ACHN (cell line): ENCODE measurements around the gene MYL6.
"Not testable (repeated sequence)": the region's sequence is repeated elsewhere in the genome, so short reads cannot be mapped to it uniquely, and the experiment has no call there.

Experiments
- DNase-seq: peaks from one replicate; pipeline ENCODE4 v3.0.0-alpha.2; 2015
- in situ Hi-C: cut with HindIII; loops from 2 replicates; pipeline ENCODE4 v1.10.0; 2017; ENCODE audit warnings: low sequenced_read_pairs, low pct_ligation_motif_present, low pct_unique_long_range_greater_than_20kb

Gene MYL6

GRCh38 chr12:56158029-56158925 lies at the start of gene MYL6:
Gene MYL6 (plus strand): TSS chr12:56158359. CDS start chr12:56158402, 43 bp downstream.
- in situ Hi-C loops = no loop called here
- peak; percentile 100 for DNase-seq

GRCh38 chr12:56110571-56110970 lies 47.6 kb upstream of the MYL6 start:
- DNase-seq = no peak
- in situ Hi-C loops = no loop called here

DNA sequence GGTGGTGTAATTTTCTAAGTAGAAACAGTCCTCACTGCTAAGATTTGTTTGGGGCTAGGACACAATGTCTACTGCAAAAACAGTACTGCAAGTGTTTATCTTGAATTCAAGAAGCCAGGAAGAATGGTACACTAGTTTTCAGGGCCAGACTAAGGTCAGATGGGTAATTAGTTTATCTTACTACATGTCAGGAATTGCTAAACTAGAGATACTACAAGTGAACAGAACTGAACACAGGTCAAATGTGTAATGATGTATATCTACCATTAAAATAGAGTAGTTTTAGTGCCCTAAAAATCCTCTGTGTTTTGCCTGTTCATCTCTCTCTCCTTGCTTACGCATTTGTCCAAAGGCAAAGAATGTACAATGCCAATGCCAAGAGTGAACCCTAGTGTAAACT lies 44.1 kb upstream of the MYL6 start:
- no peak for DNase-seq
- in situ Hi-C loops = no loop called here

DNA sequence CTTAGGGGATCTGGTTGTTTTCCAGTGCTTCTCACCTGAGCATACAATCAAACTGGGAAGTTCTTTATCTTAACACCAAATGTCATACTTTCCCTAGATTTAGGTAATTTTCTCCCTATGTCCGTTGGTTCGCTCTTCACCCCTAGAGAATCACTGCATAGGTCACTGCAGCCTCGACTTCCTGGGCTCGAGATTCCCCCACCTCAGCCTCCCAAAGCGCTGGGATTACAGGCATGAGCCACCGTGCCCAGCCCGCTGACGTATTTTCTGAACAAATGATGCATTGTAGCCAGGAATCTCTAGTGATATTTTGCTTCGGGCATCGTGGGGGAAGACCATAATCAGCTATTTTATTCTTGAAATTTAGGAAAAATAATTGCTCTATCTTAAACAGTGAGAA lies 42.8 kb upstream of the MYL6 start:
- in situ Hi-C loops = loop anchor here (5.0 kb wide), 1 partner anchor 72 kb away; the partner anchor contains the start of gene SMARCC2
- DNase-seq = no peak

DNA sequence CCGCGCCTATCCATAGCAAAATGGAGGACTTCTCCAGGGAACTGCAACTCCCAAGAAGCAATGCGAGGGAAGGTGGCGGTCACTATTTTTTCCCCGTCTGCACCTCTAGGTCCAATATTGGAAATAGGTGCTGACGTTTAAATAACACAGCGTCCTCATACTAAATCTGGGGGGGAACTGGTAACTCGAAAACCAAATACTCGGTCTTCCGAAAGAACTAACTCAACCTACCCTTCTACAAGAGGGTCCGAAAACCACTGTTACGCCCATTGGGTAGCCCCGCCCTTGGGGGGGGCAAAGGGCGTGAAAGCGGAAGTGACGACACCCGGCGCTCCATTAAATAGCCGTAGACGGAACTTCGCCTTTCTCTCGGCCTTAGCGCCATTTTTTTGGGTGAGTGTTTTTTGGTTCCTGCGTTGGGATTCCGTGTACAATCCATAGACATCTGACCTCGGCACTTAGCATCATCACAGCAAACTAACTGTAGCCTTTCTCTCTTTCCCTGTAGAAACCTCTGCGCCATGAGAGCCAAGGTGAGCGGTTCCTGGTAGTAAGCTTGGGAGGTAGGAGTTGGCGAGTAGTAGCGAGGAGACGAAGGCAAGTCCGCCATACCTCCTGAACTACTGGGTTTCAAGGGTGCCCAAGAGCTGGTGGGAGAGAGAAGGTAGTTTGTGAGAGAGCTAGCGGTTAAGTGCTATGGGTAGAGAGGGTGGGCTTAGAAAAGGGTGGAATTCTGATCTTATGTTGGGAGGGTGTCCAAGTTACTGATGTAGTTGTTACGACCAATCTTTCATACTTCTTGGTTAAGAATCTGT lies 41.7 kb upstream of the MYL6 start, which contains the start of gene RPL41:
Gene RPL41 (plus strand): TSS at position 367 of the 815 bp plus-strand sequence.
- DNase-seq = peak; percentile 98
- in situ Hi-C loops = loop anchor here (5.0 kb wide), 1 partner anchor 71 kb away; the partner anchor contains the start of gene SMARCC2

DNA sequence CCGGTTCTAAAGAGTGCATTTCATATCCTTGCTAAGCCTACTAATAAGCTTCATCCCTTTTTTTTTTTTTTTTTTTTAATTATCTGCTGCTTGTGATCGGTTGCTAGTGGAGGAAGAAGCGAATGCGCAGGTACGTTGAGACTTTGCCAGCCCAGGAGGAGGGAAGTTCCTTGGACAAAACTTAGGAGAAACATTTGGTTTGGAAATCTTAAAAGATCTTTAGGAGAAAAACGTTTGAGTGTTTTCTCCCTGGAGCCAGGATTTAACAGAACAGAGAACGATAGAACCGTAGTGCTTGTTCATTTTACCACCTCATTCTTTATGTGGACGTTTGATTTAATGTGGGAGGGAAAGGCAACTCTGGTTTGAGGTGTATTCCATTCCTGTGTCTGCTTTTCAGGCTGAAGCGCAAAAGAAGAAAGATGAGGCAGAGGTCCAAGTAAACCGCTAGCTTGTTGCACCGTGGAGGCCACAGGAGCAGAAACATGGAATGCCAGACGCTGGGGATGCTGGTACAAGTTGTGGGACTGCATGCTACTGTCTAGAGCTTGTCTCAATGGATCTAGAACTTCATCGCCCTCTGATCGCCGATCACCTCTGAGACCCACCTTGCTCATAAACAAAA lies 41.0 kb upstream of the MYL6 start:
- not testable (repeated sequence) for DNase-seq
- in situ Hi-C loops = loop anchor here (5.0 kb wide), 1 partner anchor 70 kb away; the partner anchor contains the start of gene SMARCC2

DNA sequence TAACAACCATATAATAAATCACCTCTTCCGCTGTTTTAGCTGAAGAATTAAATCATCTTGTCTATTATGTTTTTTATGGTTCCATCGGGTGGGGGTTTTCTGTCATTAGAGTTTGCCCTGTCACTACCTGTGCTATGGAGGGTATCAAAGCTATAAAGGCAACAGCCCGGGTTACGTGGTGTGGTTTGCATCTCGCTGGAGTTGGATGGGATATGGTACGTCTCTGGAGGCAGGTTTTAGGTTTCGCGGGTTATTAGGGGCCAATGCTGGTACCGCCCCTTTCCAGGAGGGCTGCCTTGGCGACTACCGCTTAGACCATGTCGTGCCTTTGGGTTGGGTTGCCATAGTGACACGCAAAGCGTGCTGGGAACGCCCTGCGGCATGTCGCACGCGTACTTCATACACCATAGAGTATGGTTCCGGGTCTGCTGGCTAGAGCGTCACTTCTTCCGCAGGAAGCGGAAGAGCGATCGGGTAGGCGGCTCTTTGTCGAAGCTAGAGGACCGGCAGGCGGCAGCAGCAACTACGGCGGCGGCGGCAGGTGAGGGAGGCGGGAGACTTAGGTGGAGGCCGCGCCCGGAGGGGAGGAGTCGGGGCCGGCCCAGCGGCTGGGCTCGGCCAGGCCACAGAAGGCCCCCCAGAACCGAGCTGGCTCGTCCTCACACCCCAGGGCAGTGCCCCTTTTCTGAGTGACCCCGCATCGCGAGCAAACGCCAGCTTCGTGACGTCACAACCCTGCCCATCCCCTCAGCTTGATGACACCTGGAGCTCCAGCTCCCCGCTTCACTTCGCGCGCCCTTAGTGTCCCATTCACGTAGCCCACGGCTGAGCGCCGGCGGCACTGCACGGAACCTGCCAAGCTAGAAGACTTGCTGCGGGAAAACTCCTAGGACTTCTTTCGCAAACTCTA lies 40.1 kb upstream of the MYL6 start, which contains the start of gene ZC3H10:
Gene ZC3H10 (plus strand): TSS at position 489 of the 910 bp plus-strand sequence. CDS start 2,297 bp downstream, outside the sequence.
- in situ Hi-C loops = loop anchor here (5.0 kb wide), 1 partner anchor 69 kb away; the partner anchor contains the start of gene SMARCC2
- peak; percentile 100 for DNase-seq

- DNase-seq = no peak
These were observed 39.3 kb upstream of the MYL6 start for GRCh38 chr12:56118688-56119357.

GRCh38 chr12:56119361-56119796 lies 38.8 kb upstream of the MYL6 start:
- DNase-seq = peak; percentile 96
- in situ Hi-C loops = loop anchor here (5.0 kb wide), 1 partner anchor 68 kb away; the partner anchor contains the start of gene SMARCC2

More at GRCh38 chr12:56118688-56119357, 39.3 kb upstream of the MYL6 start:
- in situ Hi-C loops = loop anchor here (5.0 kb wide), 1 partner anchor 68 kb away; the partner anchor contains the start of gene SMARCC2

- DNase-seq = peak; percentile 46
- in situ Hi-C loops = no loop called here
These were observed 37.9 kb upstream of the MYL6 start for GRCh38 chr12:56120158-56120846.

DNA sequence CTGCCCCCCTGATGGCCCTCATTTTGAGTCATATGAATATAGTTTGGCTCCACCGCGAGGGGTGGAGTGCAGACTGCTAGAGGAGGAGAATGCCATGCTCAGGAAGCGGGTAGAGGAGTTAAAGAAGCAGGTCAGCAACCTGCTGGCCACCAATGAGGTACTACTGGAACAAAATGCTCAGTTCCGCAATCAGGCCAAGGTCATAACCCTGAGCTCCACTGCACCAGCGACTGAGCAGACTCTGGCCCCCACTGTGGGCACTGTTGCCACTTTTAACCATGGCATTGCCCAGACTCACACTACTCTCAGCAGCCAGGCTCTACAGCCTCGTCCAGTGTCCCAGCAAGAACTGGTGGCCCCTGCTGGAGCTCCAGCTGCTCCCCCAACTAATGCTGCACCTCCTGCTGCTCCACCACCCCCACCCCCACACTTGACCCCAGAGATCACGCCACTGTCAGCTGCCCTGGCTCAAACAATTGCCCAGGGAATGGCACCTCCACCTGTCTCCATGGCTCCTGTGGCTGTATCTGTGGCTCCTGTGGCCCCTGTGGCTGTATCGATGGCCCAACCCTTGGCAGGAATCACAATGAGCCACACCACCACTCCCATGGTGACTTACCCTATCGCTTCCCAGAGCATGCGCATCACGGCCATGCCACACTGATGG lies 36.8 kb upstream of the MYL6 start:
- DNase-seq = no peak
- in situ Hi-C loops = no loop called here

GRCh38 chr12:56122637-56123036 lies 35.5 kb upstream of the MYL6 start:
- DNase-seq = no peak
- in situ Hi-C loops = no loop called here

GRCh38 chr12:56124133-56124532 lies 34.0 kb upstream of the MYL6 start:
- in situ Hi-C loops = no loop called here

GRCh38 chr12:56126732-56127239 lies 31.4 kb upstream of the MYL6 start:
- DNase-seq = no peak
- in situ Hi-C loops = no loop called here

More at GRCh38 chr12:56124133-56124532, 34.0 kb upstream of the MYL6 start:
- no peak for DNase-seq

GRCh38 chr12:56127485-56127887 lies 30.7 kb upstream of the MYL6 start:
- in situ Hi-C loops = no loop called here
- DNase-seq = no peak
